ENCODE results near the gene FRMD4A. TPM values are rescaled to one million over a fixed set of nuclear protein-coding genes. Genes with fewer than 3 reads are reported as not detected.

FRMD4A gene
- total RNA-seq, 2 experiments from 2014 or later, result 3.1 to 3.7 TPM

DNA sequence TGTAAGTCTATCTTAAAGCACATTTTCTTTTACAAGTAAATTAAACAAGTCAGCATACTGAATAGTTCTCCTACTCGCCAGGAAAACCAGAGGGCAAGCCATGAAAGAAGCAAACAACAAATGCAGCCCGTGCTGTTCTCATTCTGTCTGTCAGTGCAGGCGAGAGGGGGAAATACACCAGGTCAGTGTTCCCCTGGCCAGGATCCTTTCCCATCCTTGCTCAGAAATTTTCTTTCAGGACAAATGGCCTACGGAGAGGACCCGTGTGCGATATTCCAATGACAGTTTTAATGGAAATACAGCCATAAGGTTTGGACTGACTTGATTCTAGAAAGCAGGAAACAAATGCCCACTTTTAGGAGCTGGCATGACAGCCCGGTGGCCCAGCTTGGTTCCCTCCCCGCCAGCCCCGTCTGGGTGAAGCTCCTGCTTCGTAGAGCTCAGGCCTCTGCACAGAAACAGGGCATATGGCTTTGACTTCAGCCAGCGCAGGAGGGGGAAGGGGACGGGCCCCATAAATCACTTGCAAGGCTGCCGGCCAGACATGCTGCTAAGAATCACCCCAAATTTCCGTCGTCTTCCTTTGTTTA is 67.8 kb downstream of the FRMD4A start:
- CTCF ChIA-PET, result no interaction called here
- no peak for ATAC-seq (ENCODE audit: poor library complexity)
- POLR2A ChIA-PET, result no interaction called here
- intact Hi-C loops (cut with DNase I, micrococcal nuclease), result no loop called here
- Mint-ChIP-seq H3K27ac (no peak overlapping the region), H3K27me3 (peaks cover 35% of the 10 kb centered on the region), H3K9me3 (no peaks in the 10 kb centered on the region), H3K4me1 (ENCODE audit: low read depth) (no peaks in the 10 kb centered on the region), H3K4me3 (no peak overlapping the region), H3K36me3 (ENCODE audit: low read depth) (no peaks in the 10 kb centered on the region)
- Histone ChIP-seq H3K36me3 (ENCODE audit: insufficient read depth, low read length) (no peaks in the 10 kb centered on the region), H3K27ac (ENCODE audit: low read depth in 1 of 2, low read length in 2 of 2) (no peak overlapping the region), H3K9me3 (ENCODE audit: control insufficient read depth in 1 of 2, insufficient read depth in 1 of 2, low read length in 2 of 2) (no peaks in the 10 kb centered on the region), H3K27me3 (ENCODE audit: control insufficient read depth in 1 of 2, insufficient read depth in 2 of 2, low read length in 2 of 2) (peaks cover 2 to 6% of the 10 kb centered on the region in 2 experiments), H3K4me3 (ENCODE audit: low read length) (no peak overlapping the region), H3K4me1 (ENCODE audit: insufficient read depth, low read length) (no peaks in the 10 kb centered on the region)
- TF ChIP-seq, protein P1, sequence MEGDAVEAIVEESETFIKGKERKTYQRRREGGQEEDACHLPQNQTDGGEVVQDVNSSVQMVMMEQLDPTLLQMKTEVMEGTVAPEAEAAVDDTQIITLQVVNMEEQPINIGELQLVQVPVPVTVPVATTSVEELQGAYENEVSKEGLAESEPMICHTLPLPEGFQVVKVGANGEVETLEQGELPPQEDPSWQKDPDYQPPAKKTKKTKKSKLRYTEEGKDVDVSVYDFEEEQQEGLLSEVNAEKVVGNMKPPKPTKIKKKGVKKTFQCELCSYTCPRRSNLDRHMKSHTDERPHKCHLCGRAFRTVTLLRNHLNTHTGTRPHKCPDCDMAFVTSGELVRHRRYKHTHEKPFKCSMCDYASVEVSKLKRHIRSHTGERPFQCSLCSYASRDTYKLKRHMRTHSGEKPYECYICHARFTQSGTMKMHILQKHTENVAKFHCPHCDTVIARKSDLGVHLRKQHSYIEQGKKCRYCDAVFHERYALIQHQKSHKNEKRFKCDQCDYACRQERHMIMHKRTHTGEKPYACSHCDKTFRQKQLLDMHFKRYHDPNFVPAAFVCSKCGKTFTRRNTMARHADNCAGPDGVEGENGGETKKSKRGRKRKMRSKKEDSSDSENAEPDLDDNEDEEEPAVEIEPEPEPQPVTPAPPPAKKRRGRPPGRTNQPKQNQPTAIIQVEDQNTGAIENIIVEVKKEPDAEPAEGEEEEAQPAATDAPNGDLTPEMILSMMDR (IDR thresholded peaks at IDR 0.05), result no peak
- no peak for DNase-seq

DNA sequence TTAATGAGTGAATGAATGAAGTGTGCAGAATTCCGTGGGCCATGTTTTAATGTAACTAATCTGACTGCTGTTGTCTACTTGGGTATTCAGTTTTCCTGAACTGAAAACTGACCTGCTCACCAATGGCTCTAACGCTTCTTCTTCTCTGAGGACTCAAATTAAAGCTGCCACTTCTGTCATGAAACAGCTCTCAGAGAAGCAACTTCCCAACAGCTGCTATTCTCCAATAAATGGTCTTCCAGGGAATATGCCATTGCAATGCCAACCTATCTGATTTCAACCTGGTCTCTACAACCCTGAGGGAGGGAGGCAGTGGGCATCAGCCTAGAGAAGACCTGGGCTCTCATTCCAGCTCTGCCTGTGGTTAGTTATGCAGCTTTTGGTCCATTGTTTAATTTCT is 69.4 kb downstream of the FRMD4A start:
- ChIA-PET CTCF (no interaction called here), POLR2A (no interaction called here)
- TF ChIP-seq, protein P1 (IDR thresholded peaks at IDR 0.05), result no peak
- peaks cover 41% of the 10 kb centered on the region for H3K27me3 Mint-ChIP-seq
- H3K4me1 Mint-ChIP-seq (ENCODE audit: low read depth), result no peaks in the 10 kb centered on the region
- no peak overlapping the region for H3K27ac Mint-ChIP-seq
- Histone ChIP-seq H3K27me3 (ENCODE audit: control insufficient read depth in 1 of 2, insufficient read depth in 2 of 2, low read length in 2 of 2) (peaks cover 2 to 6% of the 10 kb centered on the region in 2 experiments), H3K4me3 (ENCODE audit: low read length) (no peak overlapping the region), H3K4me1 (ENCODE audit: insufficient read depth, low read length) (no peaks in the 10 kb centered on the region), H3K9me3 (ENCODE audit: control insufficient read depth in 1 of 2, insufficient read depth in 1 of 2, low read length in 2 of 2) (no peaks in the 10 kb centered on the region), H3K27ac (ENCODE audit: low read depth in 1 of 2, low read length in 2 of 2) (no peak overlapping the region), H3K36me3 (ENCODE audit: insufficient read depth, low read length) (no peaks in the 10 kb centered on the region)
- H3K36me3 Mint-ChIP-seq (ENCODE audit: low read depth), result no peaks in the 10 kb centered on the region
- ATAC-seq (ENCODE audit: poor library complexity) (no peak), DNase-seq (no peak)
- H3K9me3 Mint-ChIP-seq, result peaks cover 3% of the 10 kb centered on the region
- no peak overlapping the region for H3K4me3 Mint-ChIP-seq
- intact Hi-C loops (cut with DNase I, micrococcal nuclease), result no loop called here

GRCh38 chr10:14259696-14260566 is 70.8 kb downstream of the FRMD4A start:
- no peak overlapping the region for H3K27ac Mint-ChIP-seq
- no peak overlapping the region for H3K4me3 ChIP-seq (ENCODE audit: low read length)
- intact Hi-C loops (cut with DNase I, micrococcal nuclease), result no loop called here
- DNase-seq, result no peak
- no peaks in the 10 kb centered on the region for H3K4me1 ChIP-seq (ENCODE audit: insufficient read depth, low read length)
- no peak for ATAC-seq (ENCODE audit: poor library complexity)
- no peaks in the 10 kb centered on the region for H3K9me3 ChIP-seq (ENCODE audit: control insufficient read depth in 1 of 2, insufficient read depth in 1 of 2, low read length in 2 of 2)
- H3K27ac ChIP-seq (ENCODE audit: low read depth in 1 of 2, low read length in 2 of 2), result no peak overlapping the region
- ChIA-PET POLR2A (no interaction called here), CTCF (no interaction called here)
- peaks cover 2 to 16% of the 10 kb centered on the region in 2 experiments for H3K27me3 ChIP-seq (ENCODE audit: control insufficient read depth in 1 of 2, insufficient read depth in 2 of 2, low read length in 2 of 2)
- TF ChIP-seq, protein P1 (IDR thresholded peaks at IDR 0.05), result no peak
- H3K9me3 Mint-ChIP-seq, result peaks cover 3% of the 10 kb centered on the region
- no peak overlapping the region for H3K4me3 Mint-ChIP-seq
- no peaks in the 10 kb centered on the region for H3K4me1 Mint-ChIP-seq (ENCODE audit: low read depth)
- peaks cover 47% of the 10 kb centered on the region for H3K27me3 Mint-ChIP-seq
- H3K36me3 Mint-ChIP-seq (ENCODE audit: low read depth), result no peaks in the 10 kb centered on the region
- no peaks in the 10 kb centered on the region for H3K36me3 ChIP-seq (ENCODE audit: insufficient read depth, low read length)
